ENCODE measurements around the gene MYO1D. TPM values are rescaled to one million over a fixed set of nuclear protein-coding genes. Genes with fewer than 3 reads are reported as not detected.

Gene MYO1D
- total RNA-seq, 1 experiment from 2014 or later = 40.8 TPM

DNA sequence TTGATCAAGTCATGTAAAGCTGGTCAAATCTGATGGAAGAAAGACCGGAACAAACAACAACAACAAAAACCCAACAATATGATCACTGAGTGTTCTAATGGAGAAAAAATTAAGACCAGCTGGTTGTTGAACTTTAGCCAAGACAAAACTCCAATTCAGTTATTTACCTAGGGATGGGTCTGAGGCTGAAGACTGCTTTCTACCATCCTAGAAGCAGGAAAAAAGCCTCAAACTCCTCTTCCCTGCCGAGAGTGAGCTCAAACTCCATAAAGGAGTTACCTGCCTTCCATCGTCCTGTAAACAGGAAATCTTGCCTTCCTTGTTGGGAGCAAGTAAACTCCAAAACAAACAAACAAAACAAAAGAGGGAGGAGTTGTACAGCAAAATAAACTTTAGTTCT lies 28.0 kb upstream of the MYO1D start:
- BruUV-seq (replicated peaks) = no TSS peak
- Histone ChIP-seq H3K4me2 (no peak overlapping the region), H3K36me3 (ENCODE audit: low read depth) (no peaks in the 10 kb centered on the region), H3K9me3 (ENCODE audit: insufficient read depth, low read depth) (0 out of 2 replicates have a peak, but pooled peaks cover 4% of the 10 kb centered on the region), H3K4me3 (no peak overlapping the region), H3F3A (ENCODE audit: insufficient read depth, low read depth) (no peaks in the 10 kb centered on the region), H3K27ac (no peak overlapping the region), H3K27me3 (ENCODE audit: insufficient read depth, low read depth) (peaks cover 18% of the 10 kb centered on the region), H2AFZ (no peak overlapping the region), H4K20me1 (ENCODE audit: insufficient read depth) (no peaks in the 10 kb centered on the region), H3K9me2 (ENCODE audit: insufficient read depth) (0 out of 2 replicates have a peak, but pooled peaks cover 4% of the 10 kb centered on the region), H3K79me2 (ENCODE audit: low read depth) (no peaks in the 10 kb centered on the region), H3K4me1 (replicated peaks; ENCODE audit: insufficient read depth) (no peaks in the 10 kb centered on the region)
- ChIA-PET POLR2A (ENCODE audit: unreplicated experiment) (no interaction called here), CTCF (no interaction called here)
- no peak for TF ChIP-seq EZH2 (IDR thresholded peaks at IDR 0.05; ENCODE audit: low read depth)
- TF ChIP-seq, protein P1, sequence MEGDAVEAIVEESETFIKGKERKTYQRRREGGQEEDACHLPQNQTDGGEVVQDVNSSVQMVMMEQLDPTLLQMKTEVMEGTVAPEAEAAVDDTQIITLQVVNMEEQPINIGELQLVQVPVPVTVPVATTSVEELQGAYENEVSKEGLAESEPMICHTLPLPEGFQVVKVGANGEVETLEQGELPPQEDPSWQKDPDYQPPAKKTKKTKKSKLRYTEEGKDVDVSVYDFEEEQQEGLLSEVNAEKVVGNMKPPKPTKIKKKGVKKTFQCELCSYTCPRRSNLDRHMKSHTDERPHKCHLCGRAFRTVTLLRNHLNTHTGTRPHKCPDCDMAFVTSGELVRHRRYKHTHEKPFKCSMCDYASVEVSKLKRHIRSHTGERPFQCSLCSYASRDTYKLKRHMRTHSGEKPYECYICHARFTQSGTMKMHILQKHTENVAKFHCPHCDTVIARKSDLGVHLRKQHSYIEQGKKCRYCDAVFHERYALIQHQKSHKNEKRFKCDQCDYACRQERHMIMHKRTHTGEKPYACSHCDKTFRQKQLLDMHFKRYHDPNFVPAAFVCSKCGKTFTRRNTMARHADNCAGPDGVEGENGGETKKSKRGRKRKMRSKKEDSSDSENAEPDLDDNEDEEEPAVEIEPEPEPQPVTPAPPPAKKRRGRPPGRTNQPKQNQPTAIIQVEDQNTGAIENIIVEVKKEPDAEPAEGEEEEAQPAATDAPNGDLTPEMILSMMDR (conservative IDR thresholded peaks at IDR 0.05) = no peak
- DNase-seq = no peak
- intact Hi-C loops (cut with micrococcal nuclease; ENCODE audit: unreplicated experiment) = no loop called here

DNA sequence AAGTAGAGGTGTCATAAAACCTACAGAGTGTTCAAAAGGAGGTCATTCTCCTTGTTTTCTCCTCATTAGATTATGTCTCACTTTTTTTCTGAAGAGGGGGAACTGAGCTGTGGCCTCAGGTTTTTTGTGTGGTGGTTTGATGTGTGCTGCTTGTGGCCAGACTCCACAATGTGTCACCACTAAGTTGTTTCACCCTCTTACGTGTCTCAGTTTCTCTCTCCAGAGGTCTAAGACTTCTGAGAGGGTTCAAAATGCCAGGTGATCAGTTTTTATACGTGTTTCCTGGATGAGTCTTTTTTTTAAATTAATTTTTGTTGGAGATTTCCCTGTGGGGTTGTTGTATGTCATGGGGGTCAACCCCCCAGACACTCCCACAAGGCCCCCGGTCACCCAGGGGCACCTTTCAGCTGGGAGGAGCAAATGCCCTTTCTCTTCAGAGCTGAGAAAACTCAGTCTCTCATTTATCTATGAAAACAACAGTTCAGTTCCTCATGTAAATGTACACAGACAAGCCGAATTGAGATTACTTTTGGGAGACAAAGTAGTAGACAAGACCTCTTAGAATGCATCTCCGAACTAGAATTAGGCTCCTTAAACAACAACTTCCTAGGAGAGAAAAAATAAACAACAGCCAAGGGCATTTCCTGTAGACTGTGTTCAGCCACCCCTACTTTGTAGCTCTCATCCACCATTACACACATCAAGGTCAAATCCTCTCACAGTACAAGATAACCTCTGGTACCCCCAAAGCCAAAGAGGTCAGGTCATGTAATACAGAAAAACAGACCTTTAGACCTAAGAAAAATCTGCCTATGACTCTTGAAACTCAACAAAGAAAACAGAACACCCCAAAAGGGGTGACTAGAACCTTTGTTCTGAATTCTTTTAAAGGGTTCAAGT lies 27.1 kb upstream of the MYO1D start:
- no peak for DNase-seq

DNA sequence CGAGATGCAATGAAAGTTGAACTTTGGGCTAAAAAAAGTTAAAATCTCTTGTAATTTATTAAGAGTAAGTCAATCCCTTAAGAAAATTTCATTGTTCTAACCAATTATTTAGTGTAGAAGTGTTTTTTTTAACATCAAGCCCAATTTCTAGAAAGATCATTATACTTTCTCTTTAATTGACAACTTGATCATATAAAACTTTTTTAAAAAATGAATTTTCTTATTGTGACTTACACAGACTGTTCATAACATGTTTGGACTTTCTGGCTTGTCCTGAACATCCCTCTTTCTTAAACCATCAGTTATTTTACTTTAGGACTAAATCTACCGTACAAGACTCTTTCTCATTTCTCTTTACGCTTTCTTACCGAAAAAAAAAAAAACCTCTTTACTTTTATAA lies 24.8 kb upstream of the MYO1D start:
- no peak overlapping the region for H3K27ac ChIP-seq
- 0 out of 2 replicates have a peak, but pooled peaks cover 4% of the 10 kb centered on the region for H3K9me2 ChIP-seq (ENCODE audit: insufficient read depth)
- TF ChIP-seq EZH2 (IDR thresholded peaks at IDR 0.05; ENCODE audit: low read depth) = no peak
- TF ChIP-seq, protein P1 (conservative IDR thresholded peaks at IDR 0.05) = no peak
- DNase-seq = no peak
- no peaks in the 10 kb centered on the region for H3K4me1 ChIP-seq (replicated peaks; ENCODE audit: insufficient read depth)
- POLR2A ChIA-PET (ENCODE audit: unreplicated experiment) = no interaction called here
- CTCF ChIA-PET = no interaction called here
- intact Hi-C loops (cut with micrococcal nuclease; ENCODE audit: unreplicated experiment) = no loop called here
- H3F3A ChIP-seq (ENCODE audit: insufficient read depth, low read depth) = no peaks in the 10 kb centered on the region
- H3K4me3 ChIP-seq = no peak overlapping the region
- 0 out of 2 replicates have a peak, but pooled peaks cover 4% of the 10 kb centered on the region for H3K9me3 ChIP-seq (ENCODE audit: insufficient read depth, low read depth)
- no peak overlapping the region for H3K4me2 ChIP-seq
- no TSS peak for BruUV-seq (replicated peaks)
- no peaks in the 10 kb centered on the region for H3K79me2 ChIP-seq (ENCODE audit: low read depth)
- H2AFZ ChIP-seq = no peak overlapping the region
- H3K27me3 ChIP-seq (ENCODE audit: insufficient read depth, low read depth) = peaks cover 25% of the 10 kb centered on the region
- no peaks in the 10 kb centered on the region for H4K20me1 ChIP-seq (ENCODE audit: insufficient read depth)
- H3K36me3 ChIP-seq (ENCODE audit: low read depth) = no peaks in the 10 kb centered on the region

More for the DNA sequence above, 27.1 kb upstream of the MYO1D start:
- Histone ChIP-seq H3K27ac (no peak overlapping the region), H3K9me2 (ENCODE audit: insufficient read depth) (0 out of 2 replicates have a peak, but pooled peaks cover 4% of the 10 kb centered on the region), H3K4me1 (replicated peaks; ENCODE audit: insufficient read depth) (no peaks in the 10 kb centered on the region), H2AFZ (peak overlapping the region; percentile 50; the same call in 1 of the 2 replicates), H3K9me3 (ENCODE audit: insufficient read depth, low read depth) (0 out of 2 replicates have a peak, but pooled peaks cover 4% of the 10 kb centered on the region), H3K4me3 (no peak overlapping the region), H3K4me2 (no peak overlapping the region), H3K27me3 (ENCODE audit: insufficient read depth, low read depth) (peaks cover 18% of the 10 kb centered on the region), H3F3A (ENCODE audit: insufficient read depth, low read depth) (no peaks in the 10 kb centered on the region), H4K20me1 (ENCODE audit: insufficient read depth) (no peaks in the 10 kb centered on the region), H3K79me2 (ENCODE audit: low read depth) (no peaks in the 10 kb centered on the region), H3K36me3 (ENCODE audit: low read depth) (no peaks in the 10 kb centered on the region)
- intact Hi-C loops (cut with micrococcal nuclease; ENCODE audit: unreplicated experiment) = no loop called here
- ChIA-PET POLR2A (ENCODE audit: unreplicated experiment) (no interaction called here), CTCF (no interaction called here)
- no TSS peak for BruUV-seq (replicated peaks)
- TF ChIP-seq, protein P1 (conservative IDR thresholded peaks at IDR 0.05) = no peak
- no peak for TF ChIP-seq EZH2 (IDR thresholded peaks at IDR 0.05; ENCODE audit: low read depth)
